Stimulated activated CD4-positive, alpha-beta T cell treated with anti-CD3 and anti-CD28 coated beads, Interleukin-4, amount 100 ng/mL, for 24 hours (primary cell): Measurements from ENCODE around the gene TTC19.

Experiments used
- DNase-seq: peaks from one replicate; pipeline ENCODE4 v3.0.0-alpha.2; 2020

TTC19 gene, protein sequence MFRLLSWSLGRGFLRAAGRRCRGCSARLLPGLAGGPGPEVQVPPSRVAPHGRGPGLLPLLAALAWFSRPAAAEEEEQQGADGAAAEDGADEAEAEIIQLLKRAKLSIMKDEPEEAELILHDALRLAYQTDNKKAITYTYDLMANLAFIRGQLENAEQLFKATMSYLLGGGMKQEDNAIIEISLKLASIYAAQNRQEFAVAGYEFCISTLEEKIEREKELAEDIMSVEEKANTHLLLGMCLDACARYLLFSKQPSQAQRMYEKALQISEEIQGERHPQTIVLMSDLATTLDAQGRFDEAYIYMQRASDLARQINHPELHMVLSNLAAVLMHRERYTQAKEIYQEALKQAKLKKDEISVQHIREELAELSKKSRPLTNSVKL

DNA sequence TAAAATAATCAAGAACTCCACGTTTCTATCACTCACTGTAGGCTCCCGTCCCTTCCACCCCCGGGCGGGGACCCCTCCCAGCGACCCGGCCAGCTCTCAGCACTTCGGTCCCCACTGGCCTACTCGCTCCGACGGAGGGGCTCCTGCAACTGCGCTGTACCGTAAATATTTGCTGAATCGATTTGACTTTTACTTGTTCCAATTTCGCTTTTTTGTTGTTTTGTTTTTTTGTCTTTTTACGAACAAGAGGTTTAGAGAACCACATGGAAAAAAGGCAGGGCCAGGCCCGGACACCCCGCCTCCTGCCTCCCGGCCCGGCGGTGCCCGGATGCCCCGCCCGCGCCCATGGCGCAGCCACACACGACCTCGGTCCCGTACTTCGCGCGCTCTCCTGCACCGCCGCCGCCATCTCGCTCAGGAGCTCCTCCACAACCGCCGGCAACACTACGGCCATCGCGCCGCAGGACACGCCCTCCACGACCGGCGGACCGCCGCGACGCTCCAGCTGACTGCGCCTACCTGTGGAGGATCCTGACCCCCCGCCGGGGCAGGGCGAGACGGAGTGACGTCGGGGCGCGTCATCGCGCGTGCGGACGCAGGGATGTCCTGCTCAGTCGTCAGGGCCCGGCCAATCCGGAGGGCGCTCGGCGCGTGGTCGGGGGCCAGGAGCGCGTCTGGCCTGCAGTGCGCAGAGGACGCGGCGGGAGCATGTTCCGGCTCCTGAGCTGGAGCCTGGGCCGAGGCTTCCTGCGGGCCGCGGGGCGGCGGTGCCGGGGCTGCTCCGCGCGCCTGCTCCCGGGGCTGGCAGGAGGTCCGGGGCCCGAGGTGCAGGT lies at the start of gene TTC19, which contains the start of gene ZSWIM7:
TTC19 (plus strand) TSS at position 684 of the 833 bp plus-strand sequence; CDS start at position 709, 25 bp downstream.
ZSWIM7 (minus strand) TSS at position 564 of the 833 bp plus-strand sequence; CDS start at position 454, 110 bp downstream.
- DNase-seq = peak; percentile 94

DNA sequence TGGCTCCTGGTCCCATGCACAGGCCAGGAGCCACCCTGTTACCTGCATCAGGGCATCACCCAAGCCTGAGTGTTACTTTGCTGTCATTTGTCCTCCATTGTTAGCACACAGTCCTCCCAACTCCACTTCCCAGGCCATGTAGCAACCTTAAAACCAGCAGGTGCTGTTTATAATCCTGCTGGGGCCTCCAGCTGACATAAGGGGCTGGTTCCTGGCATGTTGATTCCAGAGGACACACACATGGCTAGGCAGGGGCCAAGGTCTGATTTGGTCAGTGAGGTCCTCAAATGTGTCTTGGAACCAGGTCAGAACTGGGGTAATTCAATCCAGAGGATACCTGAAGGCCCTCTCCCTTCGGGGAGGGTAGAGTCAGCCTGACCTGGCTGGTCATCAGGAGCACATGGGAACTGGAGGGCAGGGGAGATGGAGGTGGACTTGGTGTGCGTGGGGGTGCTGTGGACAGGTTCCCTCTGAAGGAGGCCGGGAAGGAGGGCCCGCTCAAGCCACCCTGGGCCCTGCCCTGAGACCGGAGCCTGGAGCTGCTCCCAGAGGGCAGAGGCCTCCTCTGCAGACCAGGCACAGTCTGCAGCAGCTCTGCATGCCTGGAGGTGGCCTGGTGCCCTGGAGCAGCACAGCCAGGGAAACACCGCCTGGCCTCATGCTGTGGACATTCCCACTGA lies 48.1 kb upstream of the TTC19 start:
- no peak for DNase-seq

DNA sequence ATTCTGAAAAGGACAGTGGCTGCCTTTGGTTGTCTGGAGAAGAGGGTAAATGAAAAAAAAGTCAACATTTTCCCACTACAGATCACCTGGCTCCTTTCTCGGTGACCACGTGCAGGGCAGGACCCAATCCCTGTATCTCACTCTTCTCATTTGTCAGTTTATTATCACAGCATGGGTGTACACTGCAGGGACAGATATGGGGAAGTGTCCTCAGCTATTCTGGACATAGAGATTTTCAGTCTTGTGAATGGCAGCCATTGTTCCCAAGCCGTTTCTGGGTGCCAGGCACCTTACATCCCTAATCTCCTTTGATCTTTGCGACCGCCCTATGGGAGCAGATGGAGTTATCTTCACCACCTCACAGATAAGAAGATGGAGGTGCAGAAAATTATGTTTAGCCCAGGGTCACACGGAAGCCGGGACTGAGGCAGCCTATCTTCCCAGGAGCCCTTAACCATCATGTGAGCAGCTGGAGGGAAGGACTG lies 47.5 kb upstream of the TTC19 start:
- DNase-seq = no peak

DNA sequence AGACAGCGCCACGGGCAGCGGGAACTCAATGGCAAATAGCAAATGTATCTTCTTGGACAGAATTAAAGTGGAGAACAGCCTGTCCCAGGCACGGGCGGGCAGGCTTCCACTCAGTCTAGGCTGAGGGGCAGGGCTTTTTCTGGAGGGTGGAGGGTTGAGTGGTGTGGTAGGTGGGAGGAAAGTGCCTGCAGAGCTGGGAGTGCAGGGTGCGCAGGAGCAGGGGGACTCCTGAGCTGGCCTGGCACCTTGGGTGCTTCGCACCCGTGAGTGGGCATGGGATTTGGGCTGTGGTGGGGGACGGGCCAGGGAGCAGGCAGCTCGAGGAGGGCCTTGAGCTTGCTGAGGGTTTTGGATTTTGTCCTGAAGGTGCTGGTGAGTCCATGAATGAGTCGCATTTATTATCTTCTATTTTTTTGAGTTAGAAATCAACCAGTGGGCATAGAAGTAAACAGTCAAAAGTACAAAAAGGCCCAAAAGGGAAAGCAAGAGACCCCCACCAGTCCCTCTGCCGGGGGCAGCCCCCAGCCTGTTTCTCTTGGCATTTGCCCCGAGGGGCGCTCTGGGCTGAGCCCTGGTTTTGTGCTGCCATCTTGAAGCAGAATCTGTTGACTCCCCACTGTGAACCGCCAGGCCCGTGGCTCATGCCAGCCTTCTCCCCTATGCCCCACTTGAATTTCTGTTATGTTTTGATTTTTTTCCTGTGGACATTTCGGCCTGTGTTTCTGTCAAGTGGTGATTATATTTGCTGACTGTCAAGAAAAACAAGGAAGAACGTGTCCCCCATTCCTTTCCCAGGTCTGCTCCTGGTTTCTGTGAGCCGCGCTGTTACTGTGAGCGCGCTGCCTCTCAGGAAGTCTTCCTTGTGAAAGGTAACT lies 46.5 kb upstream of the TTC19 start:
- DNase-seq = no peak

DNA sequence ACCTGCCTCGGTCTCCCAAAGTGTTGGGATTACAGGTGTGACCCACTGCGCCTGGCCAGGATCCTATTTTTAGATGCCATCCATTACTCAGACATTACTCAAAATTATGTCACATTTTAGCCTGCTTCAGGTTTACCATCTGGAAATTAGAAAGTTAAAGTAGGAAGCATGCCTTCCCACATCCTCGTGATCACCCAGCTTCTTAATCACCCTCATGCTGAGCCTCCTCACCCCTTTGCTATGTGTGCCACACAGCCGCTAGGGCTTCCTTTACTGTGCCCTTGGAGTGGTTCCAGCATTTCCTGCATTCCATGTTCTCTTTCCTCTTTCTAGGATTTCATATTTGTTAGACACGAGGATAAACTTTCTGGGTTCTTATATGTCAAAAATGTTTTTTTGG lies 45.4 kb upstream of the TTC19 start:
- DNase-seq = no peak

DNA sequence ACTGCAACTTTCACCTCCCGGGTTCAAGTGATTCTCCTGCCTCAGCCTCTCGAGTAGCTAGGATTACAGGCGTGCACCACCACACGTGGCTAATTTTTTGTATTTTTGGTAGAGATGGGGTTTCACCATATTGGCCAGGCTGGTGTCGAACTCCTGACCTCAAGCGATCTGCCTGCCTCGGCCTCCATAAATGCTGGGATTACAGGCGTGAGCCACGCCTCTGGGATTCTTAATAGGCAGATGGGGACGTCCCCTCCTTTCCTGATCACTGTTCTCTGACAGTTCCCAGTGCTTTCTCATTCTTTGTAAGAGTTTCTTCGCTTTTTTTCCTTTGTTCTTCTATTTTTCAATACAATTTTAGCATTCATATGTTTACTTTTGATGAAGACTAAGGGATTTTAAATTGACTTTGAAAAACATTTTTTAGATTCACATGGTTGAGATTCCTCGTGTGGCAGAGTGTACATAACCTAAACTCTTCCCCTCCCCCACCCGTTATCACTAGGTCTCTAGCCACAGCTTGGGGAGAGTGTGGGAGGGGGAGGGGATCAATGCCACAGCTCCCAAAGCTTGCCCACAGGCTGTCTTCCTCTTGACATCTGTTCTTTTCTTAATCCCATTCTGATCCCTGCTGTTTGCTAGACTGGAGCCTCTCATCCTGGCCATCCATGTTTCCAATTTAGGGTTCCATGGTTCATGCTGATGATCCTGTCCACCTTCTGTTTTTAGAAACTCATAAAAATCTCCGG lies 43.7 kb upstream of the TTC19 start:
- DNase-seq = no peak

DNA sequence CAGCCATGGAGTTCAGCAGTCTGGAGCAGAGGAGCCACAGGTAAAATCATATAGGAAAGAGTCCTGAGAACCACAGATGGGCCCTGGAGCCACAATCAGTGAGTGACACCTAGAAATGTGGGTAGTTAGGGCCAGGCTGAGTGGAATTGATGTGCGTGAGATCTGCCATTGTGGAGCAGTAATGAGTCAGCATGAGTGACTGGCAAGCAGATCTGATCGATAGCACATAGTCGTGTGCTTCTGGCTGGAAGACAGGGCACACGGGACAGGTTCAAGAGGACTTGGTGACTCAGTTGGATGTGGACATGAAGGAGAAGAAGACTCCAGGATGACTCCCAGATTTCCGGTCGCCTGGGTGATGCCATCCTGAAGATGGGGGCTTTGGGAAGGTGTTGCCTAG lies 42.4 kb upstream of the TTC19 start:
- DNase-seq = peak; percentile 41

DNA sequence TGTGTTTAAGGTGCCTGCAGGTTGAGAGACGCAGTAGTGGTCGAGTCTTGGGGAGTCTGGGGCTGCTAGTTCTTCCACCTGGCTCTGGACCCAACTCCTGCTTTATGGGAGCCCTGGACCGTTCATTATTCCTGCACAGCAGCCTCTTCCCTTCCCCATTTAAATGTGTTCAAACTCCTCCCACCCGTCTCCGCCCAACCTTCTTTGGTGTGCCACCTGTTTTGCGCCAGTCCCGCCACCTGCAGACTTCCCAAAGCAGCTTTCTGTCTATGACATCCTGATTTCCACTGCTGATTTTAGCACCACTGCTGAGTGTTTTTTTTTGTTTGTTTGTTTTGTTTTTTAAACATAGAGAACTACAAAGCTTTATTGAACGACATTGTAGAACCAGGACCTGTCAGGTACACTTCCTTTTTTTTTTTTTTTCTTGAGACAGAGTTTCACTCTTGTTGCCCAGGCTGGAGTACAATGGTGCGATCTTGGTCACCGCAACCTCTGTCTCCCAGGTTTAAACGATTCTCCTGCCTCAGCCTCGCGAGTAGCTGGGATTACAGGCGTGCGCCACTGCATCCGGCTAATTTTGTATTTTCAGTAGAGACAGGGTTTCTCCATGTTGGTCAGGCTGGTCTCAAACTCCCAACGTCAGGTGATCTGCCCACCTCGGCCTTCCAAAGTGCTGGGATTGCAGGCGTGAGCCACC lies 41.9 kb upstream of the TTC19 start:
- DNase-seq = no peak

DNA sequence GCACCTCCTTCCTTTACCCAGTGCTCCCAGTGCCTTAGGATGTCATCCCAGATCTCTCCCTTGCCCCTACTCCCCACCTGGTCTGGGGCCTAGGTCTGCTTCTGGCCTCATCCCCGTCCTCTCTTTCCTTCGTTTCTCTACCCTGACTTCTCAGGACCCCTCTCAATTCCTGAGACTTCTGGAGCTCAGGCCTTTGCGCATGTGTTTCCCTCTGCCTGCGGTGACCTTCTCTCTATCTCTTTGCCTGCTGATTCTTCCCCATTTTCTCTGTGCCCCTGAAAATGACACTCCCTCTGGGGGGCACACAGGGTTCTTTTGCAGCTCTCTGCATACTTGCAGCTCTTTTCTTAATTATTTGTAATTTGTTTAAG lies 41.2 kb upstream of the TTC19 start:
- DNase-seq = no peak

DNA sequence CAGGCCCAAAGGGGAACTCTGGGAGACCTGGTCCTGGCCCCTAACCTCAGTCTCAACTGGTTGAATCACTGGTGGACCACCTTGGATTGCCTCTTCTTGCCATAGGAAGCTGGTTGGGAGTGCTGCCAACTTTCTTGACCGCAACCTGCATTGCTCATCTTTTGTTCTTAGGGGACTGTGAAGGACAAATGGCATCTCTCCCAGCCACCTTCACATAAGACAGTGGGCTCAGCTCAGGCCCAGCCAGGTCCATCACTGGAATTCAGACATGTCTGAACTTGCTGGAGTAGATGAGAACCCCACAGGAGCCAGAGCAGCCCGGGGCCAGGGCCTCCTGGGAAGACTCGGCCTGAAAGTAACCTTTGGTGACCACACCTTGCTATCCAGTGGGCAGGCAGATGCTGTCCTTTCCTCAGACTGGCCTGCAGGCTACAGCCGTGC lies 35.9 kb upstream of the TTC19 start:
- no peak for DNase-seq

DNA sequence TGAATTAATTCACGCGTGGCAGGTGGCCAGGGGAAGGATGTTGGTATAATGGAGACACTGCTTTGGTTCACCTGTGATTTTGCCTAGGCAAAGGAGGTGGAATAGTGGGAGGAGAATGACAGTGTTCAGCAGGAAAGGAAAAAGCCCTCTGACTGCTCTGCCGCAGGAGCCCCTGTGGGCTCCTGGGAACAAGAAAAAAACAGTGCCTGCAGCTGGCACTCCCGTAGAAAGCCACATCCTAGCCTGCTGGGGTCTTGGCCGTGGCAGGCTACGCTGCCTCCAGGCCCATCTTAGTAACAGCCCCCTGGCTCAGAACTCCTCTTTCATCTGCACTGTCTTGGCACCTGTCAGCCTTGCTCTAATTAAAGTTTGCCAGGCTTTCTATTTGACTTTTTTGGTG lies 34.1 kb upstream of the TTC19 start:
- no peak for DNase-seq

DNA sequence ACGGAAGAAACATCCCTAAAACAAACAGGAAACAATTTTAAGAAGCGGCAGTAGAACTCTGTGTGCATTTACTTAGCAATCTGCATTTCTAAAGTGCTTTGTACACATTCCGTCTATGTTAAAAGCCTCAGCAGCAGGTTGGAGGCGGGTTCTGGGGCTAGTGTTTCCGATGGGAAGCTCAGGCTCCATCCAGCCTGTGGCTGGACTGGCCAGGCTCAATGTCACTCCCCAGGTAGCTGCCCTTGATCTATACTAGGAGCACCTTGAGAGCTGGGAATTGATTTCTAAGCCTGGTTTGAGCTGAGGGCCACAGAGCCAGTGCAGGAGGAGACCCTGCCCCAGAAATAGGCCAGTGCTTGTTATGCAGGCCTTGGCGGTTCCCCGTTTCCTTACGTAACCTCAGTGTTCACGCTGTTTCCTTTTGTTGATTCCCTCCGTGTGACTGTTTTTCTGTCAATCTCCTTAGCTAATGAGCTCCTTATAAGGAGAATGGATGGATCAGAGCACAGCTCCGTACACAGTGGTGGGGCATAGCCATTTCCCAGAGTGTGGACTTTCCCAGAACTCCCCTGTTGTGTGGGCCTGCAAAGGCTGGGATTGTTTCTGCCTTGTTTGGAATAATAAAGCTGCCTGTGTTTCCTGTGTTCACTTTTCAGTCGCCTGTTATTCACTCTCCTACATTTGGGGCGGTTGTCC lies 33.3 kb upstream of the TTC19 start:
- no peak for DNase-seq

DNA sequence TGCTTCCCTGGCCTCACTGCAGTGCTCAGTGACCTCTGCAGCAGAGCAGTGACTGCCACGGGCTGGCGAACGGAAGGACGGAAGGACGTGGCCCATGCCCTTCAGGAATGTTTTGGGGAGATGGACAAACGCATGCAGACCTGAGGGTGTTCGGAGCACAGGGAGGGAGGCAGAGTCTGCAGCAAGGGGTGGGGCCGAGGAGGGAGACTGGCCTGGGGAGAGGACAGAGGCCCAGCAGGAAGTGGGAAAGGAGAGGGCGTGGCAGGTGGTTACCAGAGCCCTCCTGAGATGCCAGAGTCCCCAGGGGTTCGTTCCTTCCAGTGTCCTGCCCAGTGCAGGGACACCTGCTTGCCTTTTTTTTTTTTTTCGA lies 32.8 kb upstream of the TTC19 start:
- DNase-seq = no peak

DNA sequence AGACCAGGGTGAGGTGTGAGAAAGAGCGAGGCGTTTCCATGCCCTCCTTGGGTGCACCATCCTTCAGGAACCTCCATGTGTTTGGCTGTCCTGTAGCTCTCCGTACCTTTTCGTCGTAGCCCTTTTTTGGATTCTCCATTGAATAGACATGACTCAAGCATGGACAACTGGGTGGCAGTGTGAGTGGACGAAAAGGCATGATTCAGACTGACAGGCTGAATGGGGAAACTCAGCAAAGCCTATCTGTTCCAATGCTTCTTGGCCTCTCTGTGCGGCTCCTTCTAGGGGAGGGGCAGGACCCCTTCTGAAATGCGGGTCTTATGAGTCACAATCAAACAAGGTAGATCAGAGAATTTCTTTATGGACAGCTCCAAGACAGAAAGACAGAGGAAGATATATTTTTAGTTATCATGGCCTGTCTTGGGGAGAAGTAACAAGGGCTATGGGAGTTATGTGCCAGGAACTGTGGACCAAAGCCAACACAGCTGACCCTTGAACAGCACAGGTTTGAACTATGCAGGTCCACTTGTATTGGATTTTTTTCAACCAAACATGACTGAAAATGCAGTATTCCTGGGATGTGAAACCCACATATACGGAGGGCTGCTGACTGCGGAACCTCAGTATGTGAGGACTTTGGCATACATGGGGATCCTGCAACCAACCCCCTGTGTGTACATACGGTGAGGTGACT lies 31.8 kb upstream of the TTC19 start:
- DNase-seq = no peak

DNA sequence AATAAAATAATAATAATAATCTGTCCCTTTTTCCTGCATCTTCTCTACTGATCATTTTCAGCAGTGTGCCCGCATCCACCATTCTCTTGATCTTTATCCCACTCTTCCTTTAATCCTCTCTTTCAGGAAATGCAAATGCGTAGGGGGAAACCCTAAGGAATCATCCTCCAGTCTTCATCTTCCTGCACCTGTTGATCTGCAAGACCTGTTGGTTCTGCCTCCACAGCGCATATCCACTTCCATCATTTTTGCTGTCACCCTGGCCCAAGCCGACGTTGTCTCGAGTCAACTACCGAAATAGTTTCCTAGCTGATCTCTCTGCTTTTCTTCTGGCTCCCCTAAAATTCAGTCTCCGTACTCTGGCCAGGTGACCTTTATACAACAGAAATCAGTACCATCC lies 30.2 kb upstream of the TTC19 start:
- no peak for DNase-seq

DNA sequence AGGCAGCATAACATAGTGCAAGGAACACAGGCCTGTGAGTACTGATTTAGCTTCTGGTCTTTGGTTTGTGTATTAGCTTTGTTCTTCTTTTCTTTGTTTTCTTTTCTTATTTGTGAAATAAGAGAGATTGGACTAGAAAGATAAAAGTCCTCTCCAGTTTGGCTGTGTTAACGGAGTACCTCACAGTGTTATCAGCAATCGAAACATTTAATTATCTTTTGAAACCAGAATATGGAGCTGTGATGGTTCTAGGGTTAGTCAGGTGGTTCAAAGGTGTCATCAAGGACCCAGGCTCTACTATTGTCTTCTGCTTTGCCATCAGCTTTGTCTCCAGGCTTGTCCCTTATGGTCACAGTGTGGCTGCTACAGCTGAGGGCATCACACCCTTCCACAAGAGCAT lies 29.1 kb upstream of the TTC19 start:
- DNase-seq = no peak

DNA sequence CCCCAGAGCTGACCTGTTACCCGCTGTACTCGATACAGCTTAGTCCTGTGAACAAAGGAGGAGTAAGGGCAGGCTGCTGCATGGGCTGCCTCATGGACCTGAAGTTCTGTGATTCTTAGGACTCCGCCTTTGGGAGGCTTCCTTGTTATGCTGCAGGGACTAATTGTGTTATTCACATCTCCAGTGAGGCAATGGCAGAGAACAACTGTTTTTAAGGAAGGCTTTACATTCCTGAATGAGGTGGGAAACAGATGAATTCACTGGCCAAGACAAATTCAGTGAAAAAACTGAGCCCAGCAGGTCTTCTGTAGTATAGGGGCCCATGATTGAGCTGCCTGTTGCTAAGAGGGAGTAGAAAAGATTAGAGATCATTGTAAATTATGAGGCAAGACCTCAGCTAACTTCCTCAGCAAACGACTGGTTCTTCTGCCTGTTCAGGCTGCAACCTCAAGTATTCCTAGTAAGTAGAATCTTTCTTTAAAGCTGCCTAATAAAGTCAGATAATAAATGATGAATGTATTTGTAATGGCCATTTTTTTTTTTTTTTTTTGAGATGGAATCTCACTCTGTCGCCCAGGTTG lies 28.4 kb upstream of the TTC19 start:
- DNase-seq = no peak

DNA sequence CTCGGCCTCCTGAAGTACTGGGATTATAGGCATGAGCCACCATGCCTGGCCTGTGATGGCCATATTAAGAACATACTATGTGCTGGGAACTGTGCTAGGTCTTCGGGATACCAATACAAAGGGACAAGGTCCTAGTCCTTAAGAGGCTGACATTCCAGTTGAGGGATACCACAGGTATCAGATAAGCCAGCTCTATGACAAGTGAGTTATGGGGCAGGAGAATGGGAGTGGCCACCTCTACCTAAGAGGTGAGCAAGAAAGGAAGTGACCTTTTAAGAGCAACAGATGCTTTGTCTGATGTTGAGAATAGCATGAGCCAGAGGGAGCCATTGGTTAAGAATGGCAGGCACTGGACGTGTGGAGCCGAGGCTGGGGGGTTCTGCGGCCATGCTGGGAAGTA lies 27.7 kb upstream of the TTC19 start:
- no peak for DNase-seq

DNA sequence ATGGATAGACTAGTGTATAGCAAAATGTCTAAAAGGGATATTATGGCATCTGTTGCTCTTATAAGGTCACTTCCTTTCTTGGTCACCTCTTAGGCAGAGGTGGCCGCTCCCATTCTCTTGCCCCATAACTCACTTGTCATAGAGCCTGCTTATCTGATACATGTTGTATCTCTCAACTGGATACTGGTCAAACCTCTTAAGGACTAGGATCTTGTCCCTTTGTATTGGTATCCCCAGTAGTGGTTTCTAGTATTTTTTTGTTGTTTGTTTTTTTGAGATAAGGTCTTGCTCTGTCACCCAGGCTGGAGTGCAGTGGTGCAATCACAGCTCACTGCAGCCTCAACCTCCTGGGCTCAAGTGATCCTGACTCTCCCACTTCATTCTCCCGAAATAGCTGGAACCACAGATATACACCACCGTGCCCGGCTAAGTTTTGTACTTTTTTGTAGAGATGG lies 27.1 kb upstream of the TTC19 start:
- no peak for DNase-seq
